ENCODE data around the gene ESRRB.

ESRRB gene

GRCh38 chr14:76472199-76472723 is 96.3 kb downstream of the ESRRB start:
- DNase-seq (ENCODE audit: low read depth): no peak
- H3K4me3 ChIP-seq (ENCODE audit: low read depth, low read length): no peak overlapping the region
- no peak for TF ChIP-seq CTCF (IDR thresholded peaks at IDR 0.05; ENCODE audit: low read depth, low read length, missing control alignments)

DNA sequence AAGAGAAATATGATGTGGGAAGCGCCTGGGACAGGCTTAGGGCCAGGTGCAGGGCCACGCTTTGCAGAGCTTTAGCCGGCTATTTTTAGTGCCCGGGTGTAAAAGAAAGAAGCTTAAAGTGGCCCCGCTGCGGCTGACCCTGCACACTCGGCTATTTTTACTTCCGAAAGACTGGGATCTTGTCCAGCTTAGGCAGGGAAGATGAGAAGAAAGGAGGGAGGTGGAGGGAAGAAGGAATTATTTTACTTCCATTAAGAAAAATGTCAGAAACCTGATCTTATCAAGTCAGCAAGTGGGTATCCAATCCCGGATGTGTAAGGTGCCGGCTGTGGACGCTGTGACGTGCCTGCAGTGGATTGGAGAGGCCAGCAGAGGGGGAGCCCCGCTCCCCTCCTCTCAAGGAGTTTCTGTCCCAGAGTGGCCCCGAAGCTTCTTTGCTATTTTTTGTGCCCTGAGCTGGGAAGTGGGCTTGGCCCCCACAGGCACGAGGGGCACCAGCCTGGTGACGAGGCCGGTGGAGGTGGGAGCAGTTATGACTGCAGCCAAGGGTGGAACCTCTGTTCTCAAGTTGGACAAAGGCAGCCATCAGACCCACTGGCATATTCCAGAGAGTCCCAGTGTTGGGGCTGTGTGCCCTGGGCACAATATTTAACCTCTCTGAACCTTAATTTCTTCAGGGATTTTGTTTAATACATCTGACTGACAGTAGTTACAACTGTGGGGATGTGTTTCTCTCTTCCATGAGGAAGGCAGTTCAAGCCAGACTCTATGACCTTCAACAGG is 97.7 kb downstream of the ESRRB start:
- DNase-seq (ENCODE audit: low read depth): no peak
- peak; percentile 29 for TF ChIP-seq CTCF (IDR thresholded peaks at IDR 0.05; ENCODE audit: low read depth, low read length, missing control alignments)
- H3K4me3 ChIP-seq (ENCODE audit: low read depth, low read length): no peak overlapping the region

- no peak for TF ChIP-seq CTCF (IDR thresholded peaks at IDR 0.05; ENCODE audit: low read depth, low read length, missing control alignments)
- no peak overlapping the region for H3K4me3 ChIP-seq (ENCODE audit: low read depth, low read length)
- DNase-seq (ENCODE audit: low read depth): no peak
Observed at GRCh38 chr14:76480426-76480825, 104.5 kb downstream of the ESRRB start.

DNA sequence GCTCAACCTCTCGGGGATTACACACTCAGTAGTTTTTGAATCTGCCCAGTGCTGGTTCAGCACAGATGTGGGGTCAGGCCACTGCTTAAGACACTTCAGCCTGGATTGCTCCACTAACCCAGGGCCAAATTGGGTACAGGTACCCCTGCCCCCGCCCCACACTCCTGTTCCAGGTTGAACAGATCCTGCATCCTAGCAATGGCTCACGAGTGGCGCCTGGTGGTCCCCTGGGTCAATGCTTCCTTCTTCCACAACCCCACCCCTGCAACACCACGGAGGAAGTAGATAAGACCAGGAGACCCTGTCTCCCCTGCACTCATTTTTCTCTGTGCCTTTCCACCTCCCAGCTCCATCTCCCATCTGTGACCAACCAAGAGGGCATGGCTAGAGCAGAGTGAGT is 108.4 kb downstream of the ESRRB start:
- peak; percentile 34 for TF ChIP-seq CTCF (IDR thresholded peaks at IDR 0.05; ENCODE audit: low read depth, low read length, missing control alignments)
- no peak for DNase-seq (ENCODE audit: low read depth)
- no peak overlapping the region for H3K4me3 ChIP-seq (ENCODE audit: low read depth, low read length)

GRCh38 chr14:76486251-76486743 is 110.4 kb downstream of the ESRRB start:
- DNase-seq (ENCODE audit: low read depth): no peak
- no peak overlapping the region for H3K4me3 ChIP-seq (ENCODE audit: low read depth, low read length)
- TF ChIP-seq CTCF (IDR thresholded peaks at IDR 0.05; ENCODE audit: low read depth, low read length, missing control alignments): no peak

- no peak for DNase-seq (ENCODE audit: low read depth)
- no peak overlapping the region for H3K4me3 ChIP-seq (ENCODE audit: low read depth, low read length)
- TF ChIP-seq CTCF (IDR thresholded peaks at IDR 0.05; ENCODE audit: low read depth, low read length, missing control alignments): no peak
Observed at GRCh38 chr14:76488551-76488950, 112.6 kb downstream of the ESRRB start.

- no peak overlapping the region for H3K4me3 ChIP-seq (ENCODE audit: low read depth, low read length)
- no peak for TF ChIP-seq CTCF (IDR thresholded peaks at IDR 0.05; ENCODE audit: low read depth, low read length, missing control alignments)
- no peak for DNase-seq (ENCODE audit: low read depth)
Observed at GRCh38 chr14:76489667-76490066, 113.7 kb downstream of the ESRRB start.

Data from GM12864 (cell line).